NCI-H2107 treated with DMSO at 0.1 percent for 48 hours (cell line): ENCODE measurements around the gene HOXC5.

ENCODE experiments used
- DNase-seq: peaks from one replicate; lab custom pipeline; 2025; ENCODE audit not compliant: unreplicated experiment; lab: John Stamatoyannopoulos, UW

Gene HOXC5

GRCh38 chr12:54032627-54033100 lies at the start of gene HOXC5:
HOXC5 (plus strand) TSS chr12:54033050; CDS start chr12:54033123, 73 bp downstream.
- DNase-seq: peak; percentile 49

- no peak for DNase-seq
These were observed 49.3 kb upstream of the HOXC5 start for GRCh38 chr12:53983568-53983949.

GRCh38 chr12:53983950-53984572 lies 48.8 kb upstream of the HOXC5 start:
- DNase-seq: no peak

GRCh38 chr12:53984901-53985691 lies 47.8 kb upstream of the HOXC5 start, which contains the start of gene HOXC10:
HOXC10 (plus strand) TSS chr12:53985146; CDS start chr12:53985260, 114 bp downstream.
- DNase-seq: peak; percentile 24

GRCh38 chr12:53985692-53985993 lies 47.2 kb upstream of the HOXC5 start:
- DNase-seq: no peak

GRCh38 chr12:53985994-53986685 lies 46.7 kb upstream of the HOXC5 start:
- DNase-seq: no peak

- no peak for DNase-seq
These were observed 46.0 kb upstream of the HOXC5 start for GRCh38 chr12:53986686-53987483.

- DNase-seq: no peak
These were observed 45.0 kb upstream of the HOXC5 start for GRCh38 chr12:53987787-53988230.

- no peak for DNase-seq
These were observed 44.2 kb upstream of the HOXC5 start for GRCh38 chr12:53988541-53989226.

- DNase-seq: no peak
These were observed 43.4 kb upstream of the HOXC5 start for GRCh38 chr12:53989227-53990113.

GRCh38 chr12:53990311-53991076 lies 42.4 kb upstream of the HOXC5 start:
- no peak for DNase-seq

GRCh38 chr12:53991077-53991460 lies 41.8 kb upstream of the HOXC5 start:
- no peak for DNase-seq

GRCh38 chr12:53992377-53992889 lies 40.4 kb upstream of the HOXC5 start:
- DNase-seq: no peak

- no peak for DNase-seq
These were observed 39.5 kb upstream of the HOXC5 start for GRCh38 chr12:53993162-53994008.

GRCh38 chr12:53994009-53994263 lies 38.9 kb upstream of the HOXC5 start:
- DNase-seq: no peak

- DNase-seq: no peak
These were observed 38.4 kb upstream of the HOXC5 start for GRCh38 chr12:53994264-53995001.

GRCh38 chr12:53995002-53995377 lies 37.9 kb upstream of the HOXC5 start:
- DNase-seq: no peak
